ENCODE measurements around the gene GAPVD1.
"Not testable (repeated sequence)": the region's sequence is repeated elsewhere in the genome, so short reads cannot be mapped to it uniquely, and the experiment has no call there.

Gene GAPVD1

DNA sequence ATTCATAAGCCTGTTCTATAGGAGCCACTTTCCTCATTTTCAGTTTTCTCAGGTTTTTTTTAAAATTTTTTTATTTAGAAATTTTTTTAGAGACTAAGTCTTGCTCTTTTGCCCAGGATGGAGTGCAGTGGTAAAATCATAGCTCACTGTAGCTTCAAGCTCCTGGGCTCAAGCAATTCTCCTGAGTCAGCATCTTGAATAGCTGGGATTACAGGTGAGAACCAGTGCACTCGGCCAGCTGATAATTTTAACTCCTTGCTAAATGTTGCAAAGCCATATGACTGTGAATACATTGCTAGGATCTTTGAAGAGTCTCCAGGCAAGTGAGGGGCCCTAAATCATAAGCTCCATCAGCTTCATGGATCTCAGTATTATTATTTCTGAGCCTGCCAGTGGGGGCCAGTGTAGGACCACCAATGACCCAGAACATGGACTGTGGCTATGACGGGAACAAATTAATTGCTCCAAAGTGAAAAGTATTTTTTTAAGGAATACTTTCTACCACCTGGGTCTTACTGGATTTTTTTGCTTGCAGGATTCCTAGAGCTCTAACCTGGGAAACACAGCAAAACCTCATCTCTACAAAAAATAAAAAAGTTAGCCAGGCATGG lies 5.7 kb upstream of the GAPVD1 start:
- no peak for ATAC-seq
- peak; percentile 34 for DNase-seq

GRCh38 chr9:125258160-125258785 lies 3.4 kb upstream of the GAPVD1 start:
- no peak for DNase-seq
- ATAC-seq = no peak

- DNase-seq = no peak
- no peak for ATAC-seq
Observed at GRCh38 chr9:125258832-125259534, 2.6 kb upstream of the GAPVD1 start.

DNA sequence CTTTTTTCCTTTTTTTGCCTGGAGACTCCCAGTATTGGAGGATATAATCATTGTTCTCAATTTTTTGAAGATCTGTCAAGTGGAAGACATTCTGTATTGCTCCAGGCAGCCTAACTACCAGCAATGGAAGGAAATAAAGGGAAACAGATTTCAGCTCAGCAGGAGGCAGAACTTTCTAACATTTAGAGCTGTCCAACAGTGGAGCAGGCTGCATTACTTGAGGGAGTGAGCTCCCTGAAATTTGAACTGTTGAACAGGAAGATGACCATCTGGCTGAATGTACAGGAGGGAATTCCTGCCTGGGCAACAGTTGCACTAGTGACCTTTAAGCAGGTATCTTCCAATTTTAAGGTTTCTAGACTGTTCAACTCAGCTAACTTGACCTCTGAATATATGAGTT lies 1.1 kb upstream of the GAPVD1 start:
- ATAC-seq = no peak
- no peak for DNase-seq

- ATAC-seq = no peak
- no peak for DNase-seq
Observed at GRCh38 chr9:125262294-125262991, 817 bp downstream of the GAPVD1 start.

DNA sequence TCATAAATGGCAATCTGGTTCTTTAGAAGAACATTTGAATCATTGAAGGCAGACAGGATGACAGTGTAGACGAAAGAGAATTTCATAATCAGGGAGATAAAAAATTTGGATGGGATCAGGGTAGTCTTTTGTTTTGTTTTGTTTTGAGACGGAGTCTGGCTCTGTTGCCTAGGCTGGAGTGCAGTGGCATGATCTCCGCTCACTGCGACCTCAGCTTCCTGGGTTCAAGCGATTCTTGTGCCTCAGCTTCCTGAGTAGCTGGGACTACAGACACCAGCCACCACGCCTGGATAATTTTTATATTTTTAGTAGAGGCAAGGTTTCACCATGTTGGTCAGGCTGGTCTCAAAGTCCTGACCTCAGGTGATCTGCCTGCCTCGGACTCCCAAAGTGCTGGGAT lies 2.4 kb downstream of the GAPVD1 start:
- DNase-seq, ATAC-seq: not testable (repeated sequence)

GRCh38 chr9:125268394-125269013 lies 6.9 kb downstream of the GAPVD1 start:
- ATAC-seq = no peak

GRCh38 chr9:125269014-125269397 lies 7.4 kb downstream of the GAPVD1 start:
- no peak for ATAC-seq

More at GRCh38 chr9:125268394-125269013, 6.9 kb downstream of the GAPVD1 start:
- no peak for DNase-seq

DNA sequence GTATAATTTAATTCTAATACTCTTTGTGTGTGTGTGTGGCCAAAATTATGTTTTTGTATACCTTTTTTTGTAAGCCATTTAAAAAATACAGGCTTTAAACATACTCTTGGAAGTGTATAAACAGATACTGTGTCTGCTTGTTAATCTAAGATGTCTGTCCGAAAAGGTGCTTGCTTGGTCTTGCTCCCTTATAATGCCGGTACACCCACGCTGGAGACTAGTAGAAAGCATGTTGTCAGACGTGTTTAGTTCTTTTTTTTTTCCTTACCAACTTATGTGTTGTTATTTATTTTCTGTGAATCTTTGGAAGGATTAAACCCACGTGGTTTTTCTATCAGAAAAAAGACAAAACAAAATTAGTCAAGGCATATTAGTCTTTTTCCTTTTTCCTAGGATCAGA lies 9.5 kb downstream of the GAPVD1 start:
- ATAC-seq (no peak), DNase-seq (no peak)

More at GRCh38 chr9:125269014-125269397, 7.4 kb downstream of the GAPVD1 start:
- DNase-seq = no peak

DNA sequence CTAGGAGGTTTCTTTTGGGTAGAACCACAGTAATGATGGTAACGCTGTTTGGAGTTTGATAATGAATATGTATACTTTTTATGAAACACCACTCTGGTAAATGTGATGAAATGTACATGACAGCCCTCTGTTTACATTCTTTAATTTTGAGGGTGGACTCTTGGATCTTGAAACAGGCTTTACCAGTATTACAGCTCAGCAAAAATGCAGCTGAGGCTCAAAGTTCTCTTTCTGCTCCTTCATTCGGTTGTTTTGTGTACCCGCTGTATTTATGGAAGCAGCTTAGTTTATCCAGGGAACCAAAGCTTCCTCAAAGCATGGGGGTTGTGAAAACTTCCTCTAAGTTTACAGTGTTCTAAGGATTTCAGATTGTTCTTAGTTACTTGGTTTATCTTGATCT lies 11.1 kb downstream of the GAPVD1 start:
- ATAC-seq = no peak
- no peak for DNase-seq

GRCh38 chr9:125276771-125277170 lies 15.1 kb downstream of the GAPVD1 start:
- ATAC-seq = no peak
- no peak for DNase-seq

DNA sequence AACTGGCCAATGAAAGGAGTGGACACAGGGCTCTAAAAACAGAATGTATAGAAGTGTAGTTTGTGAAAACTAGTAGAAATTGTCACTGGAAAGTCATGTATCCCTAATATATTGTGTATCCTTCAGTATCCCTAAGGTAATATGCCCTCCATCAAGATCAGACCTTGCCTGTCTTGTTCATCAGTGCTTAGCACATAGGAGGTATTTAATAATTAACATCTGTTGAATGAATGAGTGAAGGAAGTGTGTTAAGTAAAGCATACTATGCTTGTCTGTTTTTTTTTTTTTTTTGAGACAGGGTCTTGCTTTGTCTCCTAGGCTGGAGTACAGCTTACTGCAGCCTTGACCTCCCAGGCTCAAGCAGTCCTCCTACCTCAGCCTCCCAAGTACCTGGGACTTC lies 15.8 kb downstream of the GAPVD1 start:
- no peak for DNase-seq
- no peak for ATAC-seq

GRCh38 chr9:125280945-125281344 lies 19.3 kb downstream of the GAPVD1 start:
- ATAC-seq (no peak), DNase-seq (no peak)

DNA sequence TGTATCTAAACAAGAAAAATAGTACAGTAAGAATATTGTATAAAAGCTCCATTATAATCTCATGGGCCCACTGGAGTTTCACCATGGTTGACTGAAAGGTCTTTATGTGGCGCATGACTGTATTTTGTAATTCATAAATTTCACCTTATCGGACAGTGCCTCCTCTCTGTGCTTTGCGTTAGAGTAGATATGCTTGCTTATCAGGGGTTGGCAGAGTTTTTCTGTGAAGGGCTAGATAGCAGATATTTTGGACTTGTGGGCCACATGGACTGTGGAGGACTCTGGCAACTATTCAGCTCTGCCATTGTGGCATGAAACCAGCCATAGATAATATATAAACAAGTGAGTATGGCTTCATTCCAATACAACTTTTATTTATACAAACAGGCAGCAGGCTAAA lies 23.2 kb downstream of the GAPVD1 start:
- ATAC-seq (no peak), DNase-seq (no peak)

GRCh38 chr9:125286935-125287433 lies 25.4 kb downstream of the GAPVD1 start:
- DNase-seq, ATAC-seq: not testable (repeated sequence)

DNA sequence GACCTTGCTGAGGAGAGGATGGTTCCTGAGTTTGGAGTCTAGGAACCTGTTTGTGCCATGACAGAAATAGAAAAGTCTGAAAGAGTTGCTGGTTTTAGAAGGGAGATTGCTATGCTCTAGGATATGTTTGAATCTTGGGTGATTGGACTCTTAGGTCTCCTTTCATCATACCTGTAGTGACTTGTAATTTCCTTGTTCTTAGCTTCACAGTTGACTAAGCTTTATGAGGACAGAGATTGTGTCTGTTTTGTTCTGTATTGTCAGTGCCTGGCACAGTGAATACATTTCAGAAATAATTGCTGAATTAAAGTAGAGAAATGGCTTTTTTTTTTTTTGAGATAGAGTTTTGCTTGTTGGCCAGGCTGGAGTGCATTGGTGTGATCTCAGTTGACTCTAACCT lies 31.5 kb downstream of the GAPVD1 start:
- ATAC-seq = no peak
- no peak for DNase-seq

- DNase-seq (no peak), ATAC-seq (no peak)
Observed at GRCh38 chr9:125295657-125296056, 34.0 kb downstream of the GAPVD1 start.

DNA sequence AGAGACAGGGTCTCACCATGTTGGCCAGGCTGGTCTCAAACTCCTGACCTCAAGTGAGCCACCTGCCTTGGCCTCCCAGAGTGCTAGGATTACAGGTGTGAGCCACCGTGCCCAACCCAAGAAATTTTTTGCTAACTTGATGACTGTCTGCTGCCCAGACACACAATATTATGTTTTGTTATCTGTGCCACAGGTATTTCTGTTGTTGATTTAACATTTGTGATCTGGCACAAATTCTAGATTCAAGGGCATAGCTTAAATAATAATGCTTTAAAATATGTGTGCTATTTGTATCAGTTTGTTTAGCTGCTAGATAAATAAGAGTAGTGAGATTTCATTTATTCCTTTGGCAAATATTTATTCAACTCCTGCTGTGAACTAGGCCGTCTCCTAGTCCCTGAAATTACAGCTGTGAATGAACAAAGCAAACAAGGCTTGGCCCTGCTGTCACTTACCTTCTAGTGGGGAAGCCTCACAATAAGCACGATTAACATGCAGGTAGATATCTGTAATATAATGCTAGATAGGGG lies 35.3 kb downstream of the GAPVD1 start:
- no peak for ATAC-seq
- no peak for DNase-seq

DNA sequence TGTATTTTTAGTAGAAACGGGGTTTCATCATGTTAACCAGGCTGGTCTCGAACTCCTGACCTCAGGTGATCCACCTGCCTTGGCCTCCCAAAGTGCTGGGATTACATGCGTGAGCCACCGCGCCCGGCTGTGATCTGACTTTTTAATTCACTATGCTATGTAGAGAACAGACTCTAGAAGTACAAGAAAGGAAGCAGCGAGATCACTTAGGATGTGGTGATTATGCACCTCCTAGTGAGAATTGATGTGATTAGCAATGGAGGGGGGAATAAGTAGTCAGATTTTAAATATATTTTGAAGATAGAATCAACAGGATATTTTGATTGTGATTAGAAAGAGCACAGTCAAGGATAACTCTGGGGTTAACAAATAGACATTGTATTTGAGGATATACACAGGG lies 36.3 kb downstream of the GAPVD1 start:
- ATAC-seq (no peak), DNase-seq (no peak)

DNA sequence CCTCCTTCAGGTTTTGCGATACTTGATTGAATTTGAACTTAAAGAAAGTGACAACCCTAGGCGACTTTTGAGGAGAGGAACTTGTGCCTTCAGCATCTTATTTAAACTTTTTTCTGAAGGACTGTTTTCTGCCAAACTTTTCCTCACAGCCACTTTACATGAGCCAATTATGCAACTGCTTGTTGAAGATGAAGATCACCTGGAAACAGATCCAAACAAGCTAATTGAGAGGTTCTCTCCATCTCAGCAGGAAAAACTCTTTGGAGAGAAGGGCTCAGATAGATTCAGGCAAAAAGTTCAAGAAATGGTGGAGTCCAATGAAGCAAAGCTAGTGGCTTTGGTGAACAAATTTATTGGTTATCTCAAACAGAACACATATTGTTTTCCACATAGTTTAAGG lies 40.6 kb downstream of the GAPVD1 start:
- DNase-seq = no peak
- no peak for ATAC-seq

GRCh38 chr9:125304273-125304672 lies 42.6 kb downstream of the GAPVD1 start:
- DNase-seq = no peak
- no peak for ATAC-seq

GRCh38 chr9:125312411-125312810 lies 50.8 kb downstream of the GAPVD1 start:
- ATAC-seq = no peak

More at GRCh38 chr9:125312411-125312810, 50.8 kb downstream of the GAPVD1 start:
- DNase-seq = no peak
